HepG2 (cell line): ENCODE data around the gene IQCE. TPM values are rescaled to one million over a fixed set of nuclear protein-coding genes. Genes with fewer than 3 reads are reported as not detected.
A peak's percentile ranks its signal among the peaks of the same experiment; 100 is the strongest.

Experiments used
- ARID4A ChIP-seq: sonication (generic); formaldehyde crosslinking; IDR thresholded peaks from 2 replicates; pipeline ENCODE4 v1.5.0; 2020; ENCODE audit warnings: mild to moderate bottlenecking, missing genetic modification reagents, borderline replicate concordance
- ETV6 ChIP-seq: sonication (generic); formaldehyde crosslinking; conservative IDR thresholded peaks from 2 replicates; pipeline ENCODE4 v1.4.0; 2020; ENCODE audit warnings: missing genetic modification reagents
- GRHL1 ChIP-seq: sonication (generic); formaldehyde crosslinking; conservative IDR thresholded peaks from 2 replicates; pipeline ENCODE4 v1.8.0; 2022; ENCODE audit warnings: missing genetic modification reagents
- HCFC1 ChIP-seq: fragments of 150-350 bp; IDR thresholded peaks from 2 replicates; pipeline ENCODE4 v1.6.1; 2014; ENCODE audit warnings: low read depth, low read length
- HOXA7 ChIP-seq: sonication (generic); formaldehyde crosslinking; IDR thresholded peaks from 2 replicates; pipeline ENCODE4 v1.8.1; 2022; ENCODE audit warnings: mild to moderate bottlenecking, missing genetic modification reagents, moderate library complexity
- MTA1 ChIP-seq: sonication (generic); formaldehyde crosslinking; IDR thresholded peaks from 2 replicates; pipeline ENCODE4 v1.4.0; 2020; ENCODE audit warnings: missing genetic modification reagents, mild to moderate bottlenecking, borderline replicate concordance
- MTA3 ChIP-seq: sonication (generic); formaldehyde crosslinking; IDR thresholded peaks from 2 replicates; pipeline ENCODE4 v1.4.0; 2020; ENCODE audit warnings: missing genetic modification reagents
- SKIL ChIP-seq: sonication (generic); formaldehyde crosslinking; IDR thresholded peaks from 2 replicates; pipeline ENCODE4 v1.8.0; 2022; ENCODE audit warnings: missing genetic modification reagents, mild to moderate bottlenecking, moderate library complexity, borderline replicate concordance
- SPEN ChIP-seq: sonication (generic); formaldehyde crosslinking; IDR thresholded peaks from 2 replicates; pipeline ENCODE4 v1.5.1; 2020; ENCODE audit warnings: low read depth, mild to moderate bottlenecking, missing genetic modification reagents
- TRAFD1 ChIP-seq: sonication (generic); formaldehyde crosslinking; IDR thresholded peaks from 2 replicates; pipeline ENCODE4 v1.5.1; 2020; ENCODE audit warnings: missing genetic modification reagents, mild to moderate bottlenecking, borderline replicate concordance
- ZNF3 ChIP-seq: IDR thresholded peaks from 2 replicates; pipeline ENCODE4 v1.7.0; 2017; ENCODE audit warnings: inconsistent platforms
- ZNF713 ChIP-seq: sonication (generic); formaldehyde crosslinking; IDR thresholded peaks from 2 replicates; pipeline ENCODE4 v1.4.0; 2020; ENCODE audit warnings: mild to moderate bottlenecking, missing genetic modification reagents
- ZNF770 ChIP-seq: sonication (generic); formaldehyde crosslinking; IDR thresholded peaks from 2 replicates; pipeline ENCODE4 v1.5.0; 2020; ENCODE audit warnings: mild to moderate bottlenecking, missing genetic modification reagents
- polyA plus RNA-seq, 8 experiments: library from polyadenylated mRNA; depleted of rRNA in 3 of 8; stranded (reverse) in 7 of 8; unstranded in 1 of 8; fragments of >200 nt; fragmentation: Illumina TruSeq in 4 of 8; extraction: Trizol in 4 of 8; gene quantifications; 2 replicates each; pipeline versions ENCODE4 v1.2.1 to v1.2.3, GENCODE V29; 2011 to 2016; ENCODE audit warnings: low read depth in 4 of 8, missing spikeins in 1 of 8, mixed read lengths in 1 of 8; ENCODE audit not compliant: insufficient read depth in 1 of 8
- total RNA-seq, 5 experiments: library from RNA; depleted of rRNA; stranded (reverse); fragments of >200 nt; fragmentation: Illumina TruSeq; extraction: Trizol; gene quantifications; 2 replicates each; pipeline ENCODE4 v1.2.3, GENCODE V29; 2016; ENCODE audit warnings: low read depth in 1 of 5

The IQCE gene
- total and polyA plus RNA-seq, 2 of the 13 experiments (the other 11 are each of a cell fraction or from before 2014, with no cell fraction given) = 1.5 to 2.5 TPM

- no peak for TF ChIP-seq ARID4A (CRISPR knock-in tag)
- TF ChIP-seq GRHL1 (CRISPR knock-in tag) = no peak
- no peak for TF ChIP-seq ZNF713 (CRISPR knock-in tag)
- no peak for TF ChIP-seq SKIL
- no peak for TF ChIP-seq HCFC1
- TF ChIP-seq ZNF770 (CRISPR knock-in tag) = no peak
- no peak for TF ChIP-seq ETV6
- 0 out of 2 replicates have a peak, but pooled peaks have one; percentile 20 for TF ChIP-seq SPEN (CRISPR knock-in tag)
- no peak for TF ChIP-seq MTA3 (CRISPR knock-in tag)
- no peak for TF ChIP-seq TRAFD1 (CRISPR knock-in tag)
- no peak for TF ChIP-seq HOXA7 (CRISPR knock-in tag)
- TF ChIP-seq ZNF3 (CRISPR knock-in tag) = no peak
- TF ChIP-seq MTA1 (CRISPR knock-in tag) = no peak
Measured at GRCh38 chr7:2631946-2632732, 73.4 kb downstream of the IQCE start, which contains the start of gene TTYH3 (continued).
